Heart right ventricle (tissue), 16 donors: ENCODE results near the gene VSTM4. TPM values are rescaled to one million over a fixed set of nuclear protein-coding genes. Genes with fewer than 3 reads are reported as not detected.

Source experiments
- ATAC-seq, 8 donors: fragments of 200-7000 bp; cut with Tn5 transposase; one replicate each; pipeline ENCODE4 v1.9.1; 2020; ENCODE audit warnings: mild to moderate bottlenecking in 8 of 8, moderate library complexity in 8 of 8, moderate number of reproducible peaks in 1 of 8
- DNase-seq, 2 donors: peaks; one replicate each; pipeline ENCODE4 v3.0.0-alpha.2; 2020
- H3K27ac ChIP-seq, 10 donors: fragments of 200-600 bp; sonication (generic) in 2 of 10; one replicate each; pipeline versions ENCODE4 v1.5.0 to v1.8.0; 2020 to 2022; ENCODE audit warnings: mild to moderate bottlenecking in 3 of 10
- H3K27me3 ChIP-seq, 7 donors: fragments of 200-600 bp; one replicate each; pipeline ENCODE4 v1.8.0; 2021 to 2022; ENCODE audit warnings: mild to moderate bottlenecking in 2 of 7
- H3K36me3 ChIP-seq, 9 donors: fragments of 200-600 bp; sonication (generic) in 1 of 9; one replicate each; pipeline versions ENCODE4 v1.5.0 to v1.8.0; 2020 to 2022; ENCODE audit warnings: mild to moderate bottlenecking in 2 of 9
- H3K4me1 ChIP-seq, 9 donors: fragments of 200-600 bp; sonication (generic) in 1 of 9; one replicate each; pipeline versions ENCODE4 v1.5.0 to v1.8.0; 2020 to 2022; ENCODE audit warnings: mild to moderate bottlenecking in 4 of 9
- H3K4me3 ChIP-seq, 10 donors: fragments of 200-600 bp; sonication (generic) in 2 of 10; one replicate each; pipeline versions ENCODE4 v1.5.0 to v1.8.0; 2020 to 2022; ENCODE audit warnings: mild to moderate bottlenecking in 7 of 10, moderate library complexity in 2 of 10
- H3K9me3 ChIP-seq, 11 donors: fragments of 200-600 bp in 10 of 11; sonication (generic) in 2 of 11; one replicate each; pipeline versions ENCODE4 v1.5.0 to v1.8.0; 2013 to 2022; ENCODE audit warnings: mild to moderate bottlenecking in 2 of 11, control low read depth in 1 of 11, moderate library complexity in 1 of 11
- CTCF ChIP-seq, 9 donors: fragments of 200-600 bp; sonication (generic) in 2 of 9; IDR thresholded peaks; one replicate each; pipeline versions ENCODE4 v1.5.0 to v1.8.0; 2021 to 2022; ENCODE audit warnings: antibody characterized with exemption in 9 of 9, mild to moderate bottlenecking in 5 of 9, moderate library complexity in 1 of 9
- WGBS, 2 donors: extraction: QIAGEN DNeasy Blood & Tissue Kit; methylation state at CpG; one replicate each; pipeline ENCODE4 v1.1.7; 2013; ENCODE audit warnings: inconsistent platforms in 1 of 2; 5-methylcytosine and 5-hydroxymethylcytosine counted together
- intact Hi-C, 10 donors: fragments of 100-400 bp; cut with DNase I; formaldehyde crosslinking; loops; one replicate each; pipeline versions ENCODE4 v1.11.1 to v1.14.2; 2022
- polyA plus RNA-seq, 2 donors: library from polyadenylated mRNA; stranded (reverse); fragments of 200-250 nt; gene quantifications; one replicate each; pipeline ENCODE4 v1.2.3, GENCODE V29; 2013
- total RNA-seq, 10 donors: library from RNA; stranded (reverse); fragmentation: NEBNext Ultra II Directional in 3 of 10; extraction: Animal tissue kit (Norgen Biotek cat#: 25700) in 3 of 10; gene quantifications; one replicate each; pipeline versions ENCODE4 v1.2.1 to v1.2.4, GENCODE V29; 2021 to 2023
- donor health status: Arrhythmogenic right ventricular cardiomyopathy.
- donor health status: ischemic (EF 13 %, LVEDD 7.1; RV severe dilation, severe dysfunction).
- donor health status: healthy with polysubstance abuse.
- donor health status: DM: no; HTN: yes; CAD: no.
- donor health status: DM: no; HTN: no; CAD: no.
- donor health status: ischemic (EF 25% LVEDD 6.9; RV normal size, moderate dysfunction).
- donor health status: ischemic (EF 25% LVEDD 5.7; RV mildly dilated, moderate dysfunction).
- donor health status: healthy.
- donor health status: DM: yes; HTN: yes; CAD: no.
- donor health status: Ischemic cardiomyopathy.
- donor health status: ischemic (EF 35%, LVEDD 5.7; RV mildly dilated, moderate dysfunction).
- donor health status: nonischemic (EF 11% LVEDD 7.7; RV severe dilation, severe dysfunction).
- donor health status: DM: yes; HTN: yes; CAD: no.
- donor health status: PGD.
- donor health status: ischemic (EF 29% LVEDD 5.4; RV normal size, mild dysfunction).
- donor health status: nonischemic (EF 23%, LVEDD 6.1; RV moderate dilation, normal function).

VSTM4 gene
- total and polyA plus RNA-seq, 12 donors, result 5.0 to 26.7 (median 16.3) TPM

DNA sequence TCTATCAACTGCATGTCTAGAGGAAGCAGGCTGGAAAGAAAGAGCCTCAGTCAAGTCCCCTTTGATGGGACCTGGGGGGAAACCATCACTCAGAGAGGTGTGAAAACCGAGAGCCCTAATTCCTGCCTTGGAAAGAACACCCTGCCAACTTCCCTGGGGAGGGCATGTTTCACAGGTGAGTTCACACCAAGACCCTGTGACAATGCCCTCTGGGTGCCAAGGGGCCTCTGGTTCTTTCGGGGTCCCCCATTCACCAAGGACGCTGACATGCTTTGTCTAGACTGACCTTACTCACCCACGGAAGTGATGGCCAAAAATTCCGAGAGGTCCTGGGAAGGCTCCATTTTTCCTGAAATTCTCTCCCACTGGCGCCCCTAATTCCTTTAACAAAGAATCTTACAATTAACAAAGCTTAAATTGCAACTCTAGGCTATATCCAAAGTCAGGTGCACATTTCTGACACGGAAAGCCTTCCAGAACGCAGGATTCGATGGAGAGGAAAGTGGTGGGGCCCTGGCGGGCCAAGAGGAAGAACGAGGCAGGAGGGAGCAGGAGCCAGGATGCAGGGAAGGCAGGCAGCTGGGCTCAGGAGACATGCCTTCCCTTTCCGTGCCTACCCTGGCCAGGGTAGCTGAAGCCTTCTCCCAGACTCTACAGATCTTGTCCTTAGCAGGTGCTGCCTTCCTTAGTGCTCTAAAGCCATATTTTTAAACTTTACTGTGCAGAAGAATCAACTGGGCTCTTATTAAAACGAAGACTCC, 23.7 kb downstream of the VSTM4 start:
- no peak for DNase-seq
- ATAC-seq, result no peak
- H3K4me3 ChIP-seq, result no peak overlapping the region
- H3K27ac ChIP-seq, result peak overlapping the region in 2 of 10 donors; percentile 6 to 10
- intact Hi-C loops, result no loop called here
- no peak for TF ChIP-seq CTCF (IDR thresholded peaks at IDR 0.05)
- WGBS, 2 donors, result 86 to 93% methylated on average over 13 of the region's 13 CpGs
- peaks cover 0 to 10% (median 8%) of the 10 kb centered on the region in 11 donors for H3K9me3 ChIP-seq
- no peaks in the 10 kb centered on the region for H3K27me3 ChIP-seq
- H3K36me3 ChIP-seq, result peaks cover 0 to 11% (median 0%) of the 10 kb centered on the region in 9 donors
- H3K4me1 ChIP-seq, result peaks cover 5 to 81% (median 51%) of the 10 kb centered on the region in 9 donors

DNA sequence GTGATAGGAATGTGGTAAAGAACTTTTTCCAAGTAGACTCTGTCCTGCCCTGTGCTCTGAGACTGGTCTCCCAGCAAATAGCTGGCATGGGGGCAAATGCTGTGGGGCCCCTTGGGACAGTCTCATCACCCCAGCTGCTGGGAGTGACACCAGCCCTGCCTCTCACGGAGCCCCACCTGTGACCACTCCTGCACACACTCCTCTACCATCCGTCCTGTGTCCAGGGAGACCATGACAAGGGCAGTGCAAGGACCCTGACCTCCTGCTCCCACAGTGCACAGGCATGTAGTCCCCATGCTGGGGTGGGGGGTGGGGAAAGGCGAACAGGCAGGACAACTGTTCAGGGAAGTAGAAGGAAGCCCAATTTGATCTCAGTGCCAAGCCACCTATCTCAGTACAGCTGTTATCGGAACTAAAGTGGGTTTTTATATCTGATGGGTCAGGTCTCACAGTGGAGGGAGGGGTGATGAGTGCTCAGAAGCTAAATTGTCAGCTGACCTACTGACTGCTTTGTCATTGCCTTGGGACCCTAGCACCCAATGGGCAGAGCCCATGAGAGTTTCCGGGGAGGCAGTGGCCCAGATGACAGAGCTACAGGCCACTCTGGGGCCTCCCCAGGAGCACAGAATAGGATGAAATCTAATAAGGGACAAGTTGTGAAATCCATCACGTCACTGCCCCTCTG, 24.5 kb downstream of the VSTM4 start:
- 77 to 82% methylated on average over 6 of the region's 6 CpGs for WGBS, 2 donors
- H3K27ac ChIP-seq, result peak overlapping the region in 5 of 10 donors; percentile 40 to 65 (median 50)
- peaks cover 5 to 76% (median 47%) of the 10 kb centered on the region in 9 donors for H3K4me1 ChIP-seq
- DNase-seq (no peak), ATAC-seq (peak in 1 of 8 donors; percentile 48)
- H3K36me3 ChIP-seq, result peaks cover 0 to 16% (median 0%) of the 10 kb centered on the region in 9 donors
- TF ChIP-seq CTCF (IDR thresholded peaks at IDR 0.05), result no peak
- intact Hi-C loops, result no loop called here
- peaks cover 0 to 18% (median 12%) of the 10 kb centered on the region in 11 donors for H3K9me3 ChIP-seq
- no peak overlapping the region for H3K4me3 ChIP-seq
- H3K27me3 ChIP-seq, result no peaks in the 10 kb centered on the region

DNA sequence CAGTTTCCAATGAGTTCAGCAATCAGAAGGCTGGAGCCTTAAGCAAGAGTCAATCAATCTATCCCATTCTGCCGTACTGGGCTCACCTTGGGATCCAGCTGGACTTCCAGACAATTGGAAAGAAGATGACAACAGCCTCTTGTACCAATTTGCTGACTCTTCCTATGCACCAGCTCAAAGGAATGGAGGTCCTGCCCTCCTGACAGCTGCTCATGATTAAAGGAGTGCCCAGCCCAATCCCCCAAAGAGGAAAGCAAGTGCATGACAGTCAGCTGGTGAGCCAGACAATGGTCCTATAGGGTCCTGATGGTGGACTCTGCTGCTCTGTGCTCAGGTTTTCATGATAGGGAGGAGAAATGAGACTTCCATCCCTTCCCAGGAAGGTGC, 25.1 kb downstream of the VSTM4 start:
- peak in 1 of 8 donors; percentile 32 for ATAC-seq
- WGBS, 2 donors, result 48 to 58% methylated on average over 1 of the region's 1 CpG
- no peak for DNase-seq
- H3K36me3 ChIP-seq, result peaks cover 0 to 22% (median 0%) of the 10 kb centered on the region in 9 donors
- no peaks in the 10 kb centered on the region for H3K27me3 ChIP-seq
- H3K4me1 ChIP-seq, result peaks cover 5 to 70% (median 44%) of the 10 kb centered on the region in 9 donors
- intact Hi-C loops, result no loop called here
- H3K4me3 ChIP-seq, result no peak overlapping the region
- no peak for TF ChIP-seq CTCF (IDR thresholded peaks at IDR 0.05)
- peaks cover 0 to 18% (median 12%) of the 10 kb centered on the region in 11 donors for H3K9me3 ChIP-seq
- H3K27ac ChIP-seq, result peak overlapping the region in 6 of 10 donors; percentile 31 to 65 (median 52)

DNA sequence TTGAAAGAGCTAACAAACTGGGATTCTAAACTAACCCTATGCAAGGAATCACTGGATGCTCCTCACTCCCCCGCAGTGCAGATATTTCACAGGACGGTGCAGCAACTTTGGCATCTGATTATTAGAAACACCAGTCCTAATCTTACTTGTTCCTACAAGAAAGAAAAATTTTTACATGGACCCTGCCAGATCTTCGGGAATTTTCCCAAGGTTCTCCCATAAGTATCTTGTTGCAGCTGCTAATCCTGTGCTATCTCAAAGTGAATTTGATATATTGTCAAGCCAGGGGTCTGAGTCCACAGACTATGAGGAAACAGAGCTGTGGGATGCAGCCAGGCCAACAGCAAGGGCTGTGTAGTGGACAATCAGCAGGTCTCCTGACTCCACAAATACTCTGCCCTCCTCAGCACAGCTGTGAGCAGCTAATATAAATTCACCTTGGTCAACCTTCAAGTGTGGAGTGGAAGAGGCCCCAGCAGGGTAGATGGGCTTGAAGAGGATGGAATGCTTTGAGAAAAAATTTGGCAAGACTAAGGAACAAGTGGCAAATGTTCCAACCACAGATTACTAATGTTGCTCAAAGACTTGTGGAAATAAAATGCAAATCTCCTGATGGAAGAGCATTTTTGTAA, 25.6 kb downstream of the VSTM4 start:
- DNase-seq (no peak), ATAC-seq (peak; percentile 58 to 73 (median 67))
- TF ChIP-seq CTCF (IDR thresholded peaks at IDR 0.05), result no peak
- H3K27me3 ChIP-seq, result no peaks in the 10 kb centered on the region
- peak overlapping the region in 6 of 10 donors; percentile 31 to 65 (median 52) for H3K27ac ChIP-seq
- H3K9me3 ChIP-seq, result peaks cover 0 to 18% (median 12%) of the 10 kb centered on the region in 11 donors
- H3K4me3 ChIP-seq, result no peak overlapping the region
- peaks cover 0 to 27% (median 0%) of the 10 kb centered on the region in 9 donors for H3K36me3 ChIP-seq
- peaks cover 5 to 65% (median 46%) of the 10 kb centered on the region in 9 donors for H3K4me1 ChIP-seq
- intact Hi-C loops, result no loop called here
- WGBS, 2 donors, result 34 to 42% methylated on average over 3 of the region's 3 CpGs
